ENCODE results near the gene ASPDH. TPM values are rescaled to one million over a fixed set of nuclear protein-coding genes. Genes with fewer than 3 reads are reported as not detected.

The ASPDH gene
- total RNA-seq, 1 donor from 2014 or later = not detected

DNA sequence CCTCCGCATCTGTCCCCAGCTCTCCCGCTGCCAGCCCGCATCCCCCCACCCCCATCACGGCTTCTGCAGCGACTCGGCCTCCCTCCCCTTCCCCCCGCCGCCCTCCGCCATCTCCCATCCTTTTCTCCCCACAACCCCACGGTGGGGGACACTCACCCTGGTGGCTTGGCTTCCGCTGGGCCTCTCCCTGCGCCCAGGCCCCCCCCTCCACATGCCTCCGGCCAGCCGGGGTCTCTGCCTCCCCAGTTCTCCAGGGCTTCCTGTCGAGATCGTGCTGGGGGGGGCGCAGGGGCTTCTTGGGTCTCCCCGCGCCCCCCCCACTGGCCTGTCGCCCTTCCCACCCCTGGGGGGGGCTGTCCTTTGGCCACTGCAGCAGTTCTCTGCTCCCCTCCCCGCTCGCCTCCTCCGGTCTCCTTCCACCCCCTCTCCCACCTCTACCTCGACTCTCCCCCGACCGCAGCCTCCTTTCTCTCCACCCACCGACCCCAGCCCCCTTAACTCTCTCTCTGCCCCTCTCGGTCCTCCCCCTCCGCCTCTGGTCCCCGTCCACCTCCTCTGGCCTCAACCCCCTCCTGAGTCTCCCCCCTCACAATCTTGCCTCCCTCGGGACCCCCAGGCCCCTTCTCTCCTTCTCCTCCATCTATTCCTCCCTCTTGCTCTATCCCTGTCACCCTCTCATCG lies 37.5 kb upstream of the ASPDH start:
- H3K9me3 ChIP-seq (ENCODE audit: insufficient read depth, low read depth, low read length) = no peaks in the 10 kb centered on the region
- TF ChIP-seq EZH2 (IDR thresholded peaks at IDR 0.05; ENCODE audit: insufficient read depth, low read length) = no peak
- TF ChIP-seq, protein P1, sequence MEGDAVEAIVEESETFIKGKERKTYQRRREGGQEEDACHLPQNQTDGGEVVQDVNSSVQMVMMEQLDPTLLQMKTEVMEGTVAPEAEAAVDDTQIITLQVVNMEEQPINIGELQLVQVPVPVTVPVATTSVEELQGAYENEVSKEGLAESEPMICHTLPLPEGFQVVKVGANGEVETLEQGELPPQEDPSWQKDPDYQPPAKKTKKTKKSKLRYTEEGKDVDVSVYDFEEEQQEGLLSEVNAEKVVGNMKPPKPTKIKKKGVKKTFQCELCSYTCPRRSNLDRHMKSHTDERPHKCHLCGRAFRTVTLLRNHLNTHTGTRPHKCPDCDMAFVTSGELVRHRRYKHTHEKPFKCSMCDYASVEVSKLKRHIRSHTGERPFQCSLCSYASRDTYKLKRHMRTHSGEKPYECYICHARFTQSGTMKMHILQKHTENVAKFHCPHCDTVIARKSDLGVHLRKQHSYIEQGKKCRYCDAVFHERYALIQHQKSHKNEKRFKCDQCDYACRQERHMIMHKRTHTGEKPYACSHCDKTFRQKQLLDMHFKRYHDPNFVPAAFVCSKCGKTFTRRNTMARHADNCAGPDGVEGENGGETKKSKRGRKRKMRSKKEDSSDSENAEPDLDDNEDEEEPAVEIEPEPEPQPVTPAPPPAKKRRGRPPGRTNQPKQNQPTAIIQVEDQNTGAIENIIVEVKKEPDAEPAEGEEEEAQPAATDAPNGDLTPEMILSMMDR (IDR thresholded peaks at IDR 0.05; ENCODE audit: insufficient read depth, low read depth, low read length) = no peak
- peak overlapping the region; percentile 70 for H3K4me2 ChIP-seq (ENCODE audit: low read length)
- Mint-ChIP-seq H3K4me3 (ENCODE audit: unreplicated experiment) (no peak overlapping the region), H3K9me3 (ENCODE audit: unreplicated experiment) (peaks cover 33% of the 10 kb centered on the region), H3K27me3 (ENCODE audit: low read depth, unreplicated experiment) (no peaks in the 10 kb centered on the region), H3K36me3 (ENCODE audit: low read depth, unreplicated experiment) (no peaks in the 10 kb centered on the region), H3K4me1 (ENCODE audit: low read depth, unreplicated experiment) (no peaks in the 10 kb centered on the region), H3K27ac (ENCODE audit: unreplicated experiment) (no peak overlapping the region)
- H3K27me3 ChIP-seq (ENCODE audit: insufficient read depth, low read length) = peaks cover 3% of the 10 kb centered on the region
- H3K9ac ChIP-seq (ENCODE audit: low read length) = no peak overlapping the region
- no peak overlapping the region for H3K4me3 ChIP-seq (ENCODE audit: insufficient read depth, low read depth, low read length)
- FAIRE-seq (no peak), DNase-seq (ENCODE audit: low read depth) (no peak)
- H3K4me1 ChIP-seq (ENCODE audit: insufficient read depth, low read length) = no peaks in the 10 kb centered on the region
- H4K20me1 ChIP-seq (ENCODE audit: insufficient read depth, low read length) = no peaks in the 10 kb centered on the region
- no peak overlapping the region for H3K27ac ChIP-seq (ENCODE audit: low read depth, low read length)
- H2AFZ ChIP-seq (ENCODE audit: low read depth, low read length) = no peak overlapping the region
- H3K79me2 ChIP-seq (ENCODE audit: insufficient read depth, low read length) = no peaks in the 10 kb centered on the region
- no peaks in the 10 kb centered on the region for H3K36me3 ChIP-seq (ENCODE audit: insufficient read depth, low read length)

DNA sequence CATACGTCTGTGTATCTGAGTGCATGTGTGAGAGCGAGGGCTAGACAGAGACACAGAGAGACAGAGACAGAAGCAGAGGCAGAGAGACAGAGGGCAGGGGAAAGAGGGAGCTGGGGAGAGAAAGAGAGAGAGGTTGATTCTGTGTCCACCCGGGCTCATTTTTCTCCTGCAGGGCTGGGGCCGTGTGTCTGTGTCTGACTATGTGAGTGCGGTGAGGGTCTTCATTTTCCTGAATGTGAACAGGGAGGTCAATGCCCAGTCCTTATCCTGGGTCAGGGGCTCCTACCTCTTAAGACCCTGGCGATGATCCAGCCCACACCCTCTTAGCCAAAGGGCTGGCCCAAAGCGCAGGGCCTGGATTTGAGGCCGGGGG lies 36.9 kb upstream of the ASPDH start:
- no peaks in the 10 kb centered on the region for H3K27me3 Mint-ChIP-seq (ENCODE audit: low read depth, unreplicated experiment)

More for the DNA sequence above, 36.9 kb upstream of the ASPDH start:
- Mint-ChIP-seq H3K4me3 (ENCODE audit: unreplicated experiment) (no peak overlapping the region), H3K4me1 (ENCODE audit: low read depth, unreplicated experiment) (no peaks in the 10 kb centered on the region), H3K27ac (ENCODE audit: unreplicated experiment) (no peak overlapping the region), H3K36me3 (ENCODE audit: low read depth, unreplicated experiment) (no peaks in the 10 kb centered on the region), H3K9me3 (ENCODE audit: unreplicated experiment) (peaks cover 33% of the 10 kb centered on the region)
- Histone ChIP-seq H3K4me1 (ENCODE audit: insufficient read depth, low read length) (no peaks in the 10 kb centered on the region), H3K27ac (ENCODE audit: low read depth, low read length) (no peak overlapping the region), H3K9ac (ENCODE audit: low read length) (no peak overlapping the region), H3K9me3 (ENCODE audit: insufficient read depth, low read depth, low read length) (no peaks in the 10 kb centered on the region), H2AFZ (ENCODE audit: low read depth, low read length) (no peak overlapping the region), H3K79me2 (ENCODE audit: insufficient read depth, low read length) (no peaks in the 10 kb centered on the region), H4K20me1 (ENCODE audit: insufficient read depth, low read length) (no peaks in the 10 kb centered on the region), H3K27me3 (ENCODE audit: insufficient read depth, low read length) (peaks cover 3% of the 10 kb centered on the region), H3K4me2 (ENCODE audit: low read length) (peak overlapping the region; percentile 70), H3K4me3 (ENCODE audit: insufficient read depth, low read depth, low read length) (no peak overlapping the region), H3K36me3 (ENCODE audit: insufficient read depth, low read length) (no peaks in the 10 kb centered on the region)
- no peak for FAIRE-seq
- TF ChIP-seq, protein P1 (IDR thresholded peaks at IDR 0.05; ENCODE audit: insufficient read depth, low read depth, low read length) = no peak
- no peak for TF ChIP-seq EZH2 (IDR thresholded peaks at IDR 0.05; ENCODE audit: insufficient read depth, low read length)
- no peak for DNase-seq (ENCODE audit: low read depth)

All from astrocyte (in vitro differentiated cells and primary cell).